Stimulated activated CD8-positive, alpha-beta memory T cell treated with anti-CD3 and anti-CD28 coated beads, Interleukin-7, amount 100 ng/mL, for 24 hours (primary cell): Measurements from ENCODE around the gene NPTXR.
"Not testable (repeated sequence)": the region's sequence is repeated elsewhere in the genome, so short reads cannot be mapped to it uniquely, and the experiment has no call there.

Source experiments
- DNase-seq: peaks from one replicate; pipeline ENCODE4 v3.0.0-alpha.2; 2020; ENCODE audit warnings: low read depth

NPTXR gene

DNA sequence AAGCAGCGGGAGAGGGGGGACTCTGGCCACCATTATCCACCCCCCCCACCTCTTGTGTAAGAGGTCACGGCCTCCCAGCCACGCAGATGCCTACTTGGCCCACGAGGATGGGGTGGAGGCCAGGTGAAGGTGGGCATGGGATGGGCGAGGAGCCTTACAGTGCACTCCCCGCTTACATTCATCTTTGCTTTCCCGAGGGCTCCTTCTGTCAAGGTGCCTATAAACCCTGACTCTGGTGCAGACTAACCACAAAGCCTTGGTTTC is 13.1 kb downstream of the NPTXR start:
- no peak for DNase-seq

DNA sequence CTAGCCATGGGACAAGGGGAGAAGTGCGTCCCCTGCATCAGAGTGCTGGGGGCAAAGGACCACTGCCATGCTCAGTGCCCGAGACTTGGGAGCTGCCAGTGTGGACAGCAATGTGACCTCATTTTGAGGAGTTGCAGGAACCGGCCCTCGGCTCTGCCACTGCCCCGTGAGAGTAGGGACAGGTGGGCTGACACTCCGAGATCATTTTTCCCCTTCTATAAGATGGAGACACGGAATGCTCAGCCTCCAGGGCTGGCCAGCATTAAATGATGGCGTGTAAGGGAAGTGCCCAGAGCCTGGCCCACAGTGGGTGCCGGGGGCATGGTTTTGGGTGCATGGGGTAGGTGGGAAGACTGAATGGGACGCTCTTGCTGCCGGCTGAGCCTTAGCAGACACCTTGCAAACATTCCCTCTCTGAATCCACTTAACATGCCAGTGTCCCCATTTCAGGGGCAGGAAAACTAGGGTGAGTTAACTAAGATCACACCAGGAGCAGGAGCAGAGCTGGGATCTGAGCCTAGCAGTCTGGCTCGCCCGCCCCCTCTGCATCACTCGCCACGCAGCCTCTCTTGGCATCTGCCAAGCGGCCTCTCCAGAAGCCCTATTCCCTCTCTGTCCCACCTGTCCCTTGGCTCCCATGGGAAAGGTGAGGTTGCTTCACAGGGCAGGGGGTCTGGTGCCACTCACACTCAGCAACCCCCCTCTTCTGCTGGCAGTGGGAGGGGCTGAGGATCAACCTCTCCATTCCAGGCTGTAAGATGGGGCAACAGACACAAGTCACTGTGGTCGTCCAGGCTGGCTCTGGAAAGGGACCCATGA is 13.6 kb downstream of the NPTXR start:
- DNase-seq, result no peak

DNA sequence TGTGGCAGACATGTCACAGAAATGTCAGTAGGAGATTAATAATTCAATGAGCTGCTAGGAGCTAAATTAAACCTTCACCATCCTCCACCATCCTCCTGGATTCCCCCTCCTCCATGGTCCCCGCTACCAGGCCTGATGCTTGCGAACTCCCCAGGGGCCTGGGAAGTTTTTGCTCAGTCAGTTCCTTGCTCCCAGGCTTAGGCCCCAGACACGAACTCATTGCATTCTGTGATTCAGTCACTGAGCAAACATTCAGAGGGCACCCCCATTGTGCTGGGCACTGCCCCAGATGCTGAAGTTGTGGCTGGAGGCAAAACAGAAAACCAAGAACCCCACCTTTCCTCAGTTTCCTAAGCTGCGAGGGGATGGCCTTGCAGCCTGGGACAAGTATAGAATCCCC is 14.3 kb downstream of the NPTXR start:
- DNase-seq, result no peak

DNA sequence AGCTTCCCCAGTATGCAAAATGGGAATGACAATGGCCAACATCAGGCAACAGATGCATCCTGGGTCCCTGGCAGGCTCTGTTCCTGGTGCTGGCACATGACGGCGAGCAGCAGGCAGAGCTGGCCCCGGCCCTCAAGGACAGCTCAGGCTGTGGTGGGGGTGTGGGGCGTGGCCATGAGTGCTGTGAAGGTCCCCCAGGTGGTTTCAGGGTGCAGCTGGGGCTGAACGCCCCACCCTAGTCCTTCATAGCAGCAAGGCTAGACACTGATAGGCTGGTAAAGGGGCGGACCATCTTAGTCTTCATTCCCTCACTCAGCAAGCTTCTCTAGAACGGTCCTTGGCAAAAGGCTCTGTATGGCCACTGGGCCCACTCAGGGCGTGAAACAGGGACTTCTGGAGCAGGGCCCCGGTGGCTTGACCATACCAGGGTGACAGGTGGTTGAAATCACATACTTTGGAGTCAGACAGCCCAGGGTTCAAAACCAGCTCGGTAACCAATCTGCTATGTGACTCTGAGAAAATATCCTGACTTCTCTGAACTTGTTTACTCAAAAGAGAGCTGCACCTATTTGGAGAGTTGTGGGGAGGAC is 15.1 kb downstream of the NPTXR start:
- no peak for DNase-seq

- no peak for DNase-seq
Measured at GRCh38 chr22:38828191-38828590, 15.6 kb downstream of the NPTXR start.

GRCh38 chr22:38827510-38827909 is 16.3 kb downstream of the NPTXR start:
- no peak for DNase-seq

DNA sequence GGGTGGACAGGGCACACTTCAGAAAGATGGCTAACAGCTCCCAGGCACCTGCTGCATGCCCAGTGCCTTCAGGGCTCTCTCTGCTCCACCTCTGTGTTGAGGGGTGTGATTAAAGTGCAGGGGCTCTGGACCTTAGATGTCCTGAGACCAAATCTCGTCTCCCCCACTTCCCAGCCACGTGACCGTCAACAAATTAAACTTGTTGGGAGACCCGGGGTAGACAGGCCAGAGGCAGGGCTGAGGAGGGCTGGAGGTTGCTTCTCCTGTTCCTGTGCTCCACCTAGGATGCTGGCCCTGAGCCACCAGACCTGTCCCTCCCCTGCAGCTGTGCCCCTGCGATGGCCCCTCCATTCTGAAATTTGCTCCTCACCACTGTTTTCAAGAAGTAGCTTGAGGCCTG is 17.0 kb downstream of the NPTXR start:
- no peak for DNase-seq

DNA sequence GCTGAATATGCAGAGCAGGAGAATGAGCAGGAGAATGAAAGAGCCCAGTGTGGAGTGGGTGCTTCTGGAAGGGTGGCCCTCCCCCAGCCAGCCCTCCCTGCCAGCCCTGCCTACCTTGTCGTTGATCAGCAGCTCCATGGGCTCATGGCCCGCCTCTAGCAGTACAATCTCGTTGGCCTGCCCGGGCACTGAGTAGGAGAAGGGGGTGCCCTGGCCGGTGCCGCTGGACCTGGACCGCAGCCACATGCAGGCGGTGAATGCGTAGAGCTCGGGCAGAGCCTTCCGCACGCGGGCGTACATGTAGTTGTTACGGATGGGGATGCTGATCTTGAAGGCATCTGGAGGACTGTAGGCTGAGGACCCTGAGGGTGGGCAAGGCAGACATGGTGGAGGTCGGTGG is 17.4 kb downstream of the NPTXR start:
- DNase-seq, result no peak

GRCh38 chr22:38824585-38824984 is 19.2 kb downstream of the NPTXR start:
- DNase-seq, result no peak

GRCh38 chr22:38823637-38824036 is 20.2 kb downstream of the NPTXR start:
- DNase-seq, result no peak

DNA sequence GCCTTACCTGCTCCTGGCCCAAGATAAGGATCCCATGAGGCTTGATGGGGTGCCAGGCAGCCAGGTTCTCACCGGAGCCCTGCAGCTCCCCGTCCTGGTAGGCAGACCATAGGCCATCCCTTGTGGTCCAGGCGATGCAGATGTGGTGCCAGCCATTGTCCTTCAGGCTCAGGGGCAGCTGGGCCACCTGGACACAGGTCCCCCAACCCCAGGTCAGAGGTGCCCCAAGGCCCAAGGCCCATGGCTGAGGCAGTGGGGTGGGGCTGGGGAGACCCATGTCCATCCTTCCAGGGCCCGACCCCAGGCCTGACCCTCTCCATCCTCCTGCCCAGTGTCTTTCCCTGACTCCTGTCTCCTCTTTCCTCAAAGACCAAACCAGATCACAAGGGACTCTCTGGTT is 20.8 kb downstream of the NPTXR start:
- no peak for DNase-seq

GRCh38 chr22:38820020-38820419 is 23.8 kb downstream of the NPTXR start:
- DNase-seq, result no peak

- DNase-seq, result no peak
Measured at GRCh38 chr22:38819387-38819940, 24.4 kb downstream of the NPTXR start.

- DNase-seq, result no peak
Measured at GRCh38 chr22:38817196-38817595, 26.6 kb downstream of the NPTXR start.

DNA sequence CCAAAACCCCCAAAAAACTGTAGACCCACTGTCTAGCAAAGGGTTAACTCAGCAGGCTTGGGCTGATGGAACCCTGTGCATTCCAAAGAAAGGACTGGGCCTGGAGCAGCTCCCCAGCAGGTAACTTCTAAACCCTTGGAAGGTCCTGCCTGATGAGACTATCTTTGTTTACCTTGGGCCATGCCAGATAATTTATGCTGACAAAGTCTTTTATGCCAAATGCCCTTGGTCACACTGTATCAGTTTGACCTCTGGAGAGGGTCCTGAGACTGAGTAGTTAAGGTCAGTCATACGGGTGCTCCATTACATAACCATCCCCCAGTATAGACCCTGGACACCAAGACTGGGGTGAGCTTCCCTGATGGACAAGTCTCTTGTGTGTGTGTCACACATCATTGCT is 28.0 kb downstream of the NPTXR start:
- DNase-seq, result no peak

DNA sequence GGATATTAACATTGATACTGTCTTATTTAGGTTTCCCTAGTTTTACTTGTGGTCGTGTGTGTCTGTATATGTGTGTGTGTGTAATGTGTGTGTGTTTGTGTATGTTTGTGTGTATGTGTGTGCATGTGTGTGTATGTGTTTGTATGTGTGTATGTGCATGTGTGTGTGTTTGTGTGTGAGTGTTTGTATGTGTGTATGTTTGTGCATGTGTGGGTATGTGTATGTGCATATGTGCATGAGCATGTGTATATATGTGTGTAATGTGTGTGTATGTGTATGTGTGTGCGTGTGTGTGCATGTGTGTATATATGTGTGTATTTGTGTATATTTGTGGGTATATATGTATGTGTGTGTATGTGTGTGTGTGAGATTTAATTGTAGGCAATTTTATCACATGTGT is 32.6 kb downstream of the NPTXR start:
- no peak for DNase-seq

GRCh38 chr22:38805041-38805593 is 38.7 kb downstream of the NPTXR start:
- not testable (repeated sequence) for DNase-seq

- DNase-seq, result no peak
Measured at GRCh38 chr22:38802671-38803121, 41.1 kb downstream of the NPTXR start.

DNA sequence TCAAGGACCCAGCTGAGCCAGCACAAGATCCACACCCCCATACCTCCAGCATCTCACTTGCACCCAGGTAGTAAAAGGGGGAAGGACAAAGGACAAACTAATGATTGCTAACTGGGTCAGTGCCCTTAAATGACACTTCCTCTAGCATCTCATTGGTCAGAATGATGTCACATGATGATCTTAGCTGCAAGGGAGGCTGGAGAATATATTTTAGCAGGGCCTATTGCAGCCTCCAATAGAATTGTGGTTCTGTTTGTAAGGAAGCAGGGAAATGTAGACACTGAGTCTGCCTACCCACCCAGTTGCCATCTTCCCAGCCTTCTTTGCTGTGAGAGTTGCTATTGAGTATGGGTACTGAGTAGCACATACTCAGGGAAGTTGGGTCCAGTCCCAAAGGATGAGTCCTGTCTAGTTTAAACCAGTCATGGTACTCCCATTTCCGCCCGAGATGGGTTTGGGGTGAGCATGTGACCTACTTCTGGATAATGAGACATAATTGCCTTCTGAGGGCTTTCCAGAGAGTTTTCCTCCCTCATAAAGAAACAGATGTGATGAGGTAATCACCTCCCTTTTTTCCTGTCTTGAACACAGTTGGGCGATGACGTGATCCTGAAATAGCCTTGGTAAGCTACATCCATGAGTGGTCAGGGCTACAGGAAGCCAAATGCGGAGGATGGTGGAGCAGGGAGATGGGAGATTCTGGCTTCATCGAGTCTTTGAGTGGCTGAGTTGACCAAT is 44.4 kb downstream of the NPTXR start:
- no peak for DNase-seq

- DNase-seq, result no peak
Measured at GRCh38 chr22:38798496-38798895, 45.3 kb downstream of the NPTXR start.

DNA sequence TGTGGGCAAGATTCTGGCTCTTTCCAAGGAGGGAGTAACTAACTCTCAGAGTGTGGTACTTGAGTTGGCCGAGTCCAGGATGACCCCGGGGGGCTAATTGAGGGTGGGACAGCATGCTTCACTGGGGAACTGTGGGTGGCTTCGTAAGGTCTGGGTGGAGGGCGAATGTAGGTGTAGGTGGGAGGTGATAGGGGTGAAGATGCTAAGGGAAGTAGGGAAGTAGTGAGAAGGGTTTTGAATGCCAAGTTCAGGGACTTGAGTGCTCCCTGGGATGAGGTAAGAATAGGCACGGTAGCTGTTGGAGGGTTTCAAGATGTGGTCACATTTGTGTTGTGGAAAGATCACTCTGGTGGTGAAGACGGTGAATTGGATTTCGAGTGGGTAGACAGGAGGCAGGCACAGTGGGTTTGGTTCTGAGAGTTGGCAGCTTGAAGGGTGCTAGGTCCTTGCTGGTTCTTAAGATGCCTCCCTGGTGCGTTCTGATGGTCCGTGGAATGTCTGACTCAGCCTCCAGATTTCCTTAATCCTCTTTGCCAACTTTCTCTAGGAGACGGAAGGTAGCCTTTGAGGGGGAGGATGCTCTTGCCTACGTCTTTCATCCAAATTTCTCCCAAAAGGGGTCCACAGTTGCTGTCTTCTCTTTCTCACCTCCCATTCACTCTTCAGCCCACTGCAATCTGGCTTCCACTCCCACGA is 47.4 kb downstream of the NPTXR start:
- DNase-seq, result no peak

- DNase-seq, result no peak
Measured at GRCh38 chr22:38795569-38795968, 48.3 kb downstream of the NPTXR start.
